ENCODE results near the gene NKIRAS2.

NKIRAS2 gene

GRCh38 chr17:42031584-42031983 is 11.7 kb downstream of the NKIRAS2 start:
- no peak for DNase-seq

GRCh38 chr17:42034059-42034458 is 14.2 kb downstream of the NKIRAS2 start:
- H3K27ac ChIP-seq: no peak overlapping the region
- no peaks in the 10 kb centered on the region for H3K9me3 ChIP-seq
- peaks cover 0 to 21% of the 10 kb centered on the region in 2 donors for H3K27me3 ChIP-seq
- no peak for TF ChIP-seq CTCF (IDR thresholded peaks at IDR 0.05)
- no peaks in the 10 kb centered on the region for H3K36me3 ChIP-seq
- no peaks in the 10 kb centered on the region for H3K4me1 ChIP-seq
- no peak overlapping the region for H3K4me3 ChIP-seq
- intact Hi-C loops (cut with DNase I; ENCODE audit: low total_unique reads): no loop called here
- DNase-seq: no peak

More at GRCh38 chr17:42031584-42031983, 11.7 kb downstream of the NKIRAS2 start:
- Histone ChIP-seq H3K27me3 (peaks cover 0 to 26% of the 10 kb centered on the region in 2 donors), H3K9me3 (no peaks in the 10 kb centered on the region), H3K4me3 (no peak overlapping the region), H3K27ac (no peak overlapping the region), H3K4me1 (no peaks in the 10 kb centered on the region), H3K36me3 (no peaks in the 10 kb centered on the region)
- intact Hi-C loops (cut with DNase I; ENCODE audit: low total_unique reads): no loop called here
- TF ChIP-seq CTCF (IDR thresholded peaks at IDR 0.05): no peak

- H3K27me3 ChIP-seq: peaks cover 0 to 29% of the 10 kb centered on the region in 2 donors
- H3K4me3 ChIP-seq: no peak overlapping the region
- peaks cover 0 to 10% (median 0%) of the 10 kb centered on the region in 3 donors for H3K36me3 ChIP-seq
- DNase-seq: no peak
- H3K27ac ChIP-seq: no peak overlapping the region
- peaks cover 0 to 10% (median 2%) of the 10 kb centered on the region in 4 donors for H3K4me1 ChIP-seq
- no peak for TF ChIP-seq CTCF (IDR thresholded peaks at IDR 0.05)
- intact Hi-C loops (cut with DNase I; ENCODE audit: low total_unique reads): no loop called here
- no peaks in the 10 kb centered on the region for H3K9me3 ChIP-seq
These were observed 18.5 kb downstream of the NKIRAS2 start for GRCh38 chr17:42038221-42038973.

GRCh38 chr17:42039794-42040763 is 20.2 kb downstream of the NKIRAS2 start:
- Histone ChIP-seq H3K4me1 (peaks cover 0 to 10% (median 2%) of the 10 kb centered on the region in 4 donors), H3K36me3 (peaks cover 0 to 10% (median 0%) of the 10 kb centered on the region in 3 donors), H3K27me3 (peaks cover 0 to 29% of the 10 kb centered on the region in 2 donors), H3K27ac (no peak overlapping the region), H3K4me3 (no peak overlapping the region), H3K9me3 (no peaks in the 10 kb centered on the region)
- intact Hi-C loops (cut with DNase I; ENCODE audit: low total_unique reads): no loop called here
- no peak for DNase-seq
- no peak for TF ChIP-seq CTCF (IDR thresholded peaks at IDR 0.05)

GRCh38 chr17:42040818-42041217 is 20.9 kb downstream of the NKIRAS2 start:
- H3K27me3 ChIP-seq: peaks cover 0 to 29% of the 10 kb centered on the region in 2 donors
- peaks cover 0 to 10% (median 2%) of the 10 kb centered on the region in 4 donors for H3K4me1 ChIP-seq
- DNase-seq: no peak
- peaks cover 0 to 10% (median 0%) of the 10 kb centered on the region in 3 donors for H3K36me3 ChIP-seq
- intact Hi-C loops (cut with DNase I; ENCODE audit: low total_unique reads): no loop called here
- no peak overlapping the region for H3K4me3 ChIP-seq
- TF ChIP-seq CTCF (IDR thresholded peaks at IDR 0.05): no peak
- H3K27ac ChIP-seq: no peak overlapping the region
- no peaks in the 10 kb centered on the region for H3K9me3 ChIP-seq
